Activated CD4-positive, alpha-beta memory T cell treated with anti-CD3 and anti-CD28 coated beads, Interleukin-2, amount 10 ng/mL, durations not matched to agents 7 days and 5 days (primary cell): ENCODE data around the gene KIRREL3. TPM values are rescaled to one million over a fixed set of nuclear protein-coding genes. Genes with fewer than 3 reads are reported as not detected.

Source experiments
- CTCF ChIA-PET: fragments of 350-600 bp; sonication (Branson Sonifier 250); formaldehyde crosslinking; loops from one replicate; lab custom pipeline; 2021; ENCODE audit warnings: antibody characterized with exemption, inconsistent platforms; lab: Charles Lee
- POLR2A ChIA-PET: fragments of 350-600 bp; sonication (Branson Sonifier 250); formaldehyde crosslinking; loops from one replicate; lab custom pipeline; 2021; ENCODE audit warnings: antibody characterized with exemption; lab: Charles Lee
- DNase-seq: peaks from one replicate; pipeline ENCODE4 v3.0.0-alpha.2; 2020
- H3K27ac Mint-ChIP-seq: one replicate; pipeline ENCODE4 v1.8.0; 2021; ENCODE audit warnings: mild to moderate bottlenecking, mixed read lengths
- H3K27me3 Mint-ChIP-seq: one replicate; pipeline ENCODE4 v1.8.0; 2021; ENCODE audit warnings: mixed read lengths
- H3K36me3 Mint-ChIP-seq: one replicate; pipeline ENCODE4 v1.8.0; 2021; ENCODE audit warnings: low read depth, mixed read lengths
- H3K4me1 Mint-ChIP-seq: one replicate; pipeline ENCODE4 v1.8.0; 2021; ENCODE audit warnings: mixed read lengths
- H3K4me3 Mint-ChIP-seq: one replicate; pipeline ENCODE4 v1.8.0; 2021; ENCODE audit warnings: mild to moderate bottlenecking, mixed read lengths
- H3K9me3 Mint-ChIP-seq: one replicate; pipeline ENCODE4 v1.8.0; 2021; ENCODE audit warnings: mixed read lengths
- total RNA-seq, 2 experiments: library from RNA; stranded (reverse); gene quantifications; one replicate each; pipeline ENCODE4 v1.2.3, GENCODE V29; 2021

Gene KIRREL3
- total RNA-seq, 2 experiments from 2014 or later: not detected

DNA sequence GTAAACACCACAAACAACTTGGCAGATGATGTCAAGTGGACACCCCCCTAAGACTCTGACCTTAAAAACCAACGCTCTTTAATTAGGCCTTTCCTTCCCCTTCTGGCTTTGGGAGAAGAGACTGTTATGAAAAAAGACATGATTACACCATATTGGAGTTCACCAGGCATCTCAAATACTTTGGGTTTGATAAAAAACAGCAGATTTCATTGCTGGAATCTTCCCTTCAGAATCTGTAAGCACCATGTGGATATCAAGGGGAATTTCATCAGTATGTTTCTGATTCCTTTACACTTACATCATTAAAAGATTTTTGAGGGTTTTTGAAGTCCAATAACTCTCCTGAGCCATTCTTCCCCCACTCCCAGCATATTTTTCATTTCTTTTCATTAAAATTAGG, 85.6 kb downstream of the KIRREL3 start:
- Mint-ChIP-seq H3K9me3 (peaks cover 3% of the 10 kb centered on the region), H3K4me3 (no peak overlapping the region), H3K27me3 (peaks cover 2% of the 10 kb centered on the region), H3K27ac (no peak overlapping the region), H3K36me3 (no peaks in the 10 kb centered on the region), H3K4me1 (no peaks in the 10 kb centered on the region)
- POLR2A ChIA-PET: no interaction called here
- DNase-seq: no peak
- CTCF ChIA-PET: no interaction called here

GRCh38 chr11:126914166-126914565, 86.4 kb downstream of the KIRREL3 start:
- Mint-ChIP-seq H3K36me3 (no peaks in the 10 kb centered on the region), H3K27ac (no peak overlapping the region), H3K9me3 (peaks cover 3% of the 10 kb centered on the region), H3K4me3 (no peak overlapping the region), H3K27me3 (peaks cover 2% of the 10 kb centered on the region), H3K4me1 (no peaks in the 10 kb centered on the region)
- CTCF ChIA-PET: no interaction called here
- POLR2A ChIA-PET: no interaction called here
- DNase-seq: no peak

- H3K4me1 Mint-ChIP-seq: no peaks in the 10 kb centered on the region
- no peak for DNase-seq
- H3K9me3 Mint-ChIP-seq: no peaks in the 10 kb centered on the region
- no peak overlapping the region for H3K4me3 Mint-ChIP-seq
- peaks cover 4% of the 10 kb centered on the region for H3K27me3 Mint-ChIP-seq
- H3K36me3 Mint-ChIP-seq: no peaks in the 10 kb centered on the region
- ChIA-PET POLR2A (no interaction called here), CTCF (no interaction called here)
- no peak overlapping the region for H3K27ac Mint-ChIP-seq
Observed at GRCh38 chr11:126904520-126904919, 96.0 kb downstream of the KIRREL3 start.

GRCh38 chr11:126901783-126902182, 98.8 kb downstream of the KIRREL3 start:
- no peak for DNase-seq
- H3K9me3 Mint-ChIP-seq: no peaks in the 10 kb centered on the region
- no peaks in the 10 kb centered on the region for H3K36me3 Mint-ChIP-seq
- H3K27ac Mint-ChIP-seq: no peak overlapping the region
- CTCF ChIA-PET: no interaction called here
- H3K27me3 Mint-ChIP-seq: peaks cover 4% of the 10 kb centered on the region
- POLR2A ChIA-PET: no interaction called here
- no peak overlapping the region for H3K4me3 Mint-ChIP-seq
- H3K4me1 Mint-ChIP-seq: no peaks in the 10 kb centered on the region

DNA sequence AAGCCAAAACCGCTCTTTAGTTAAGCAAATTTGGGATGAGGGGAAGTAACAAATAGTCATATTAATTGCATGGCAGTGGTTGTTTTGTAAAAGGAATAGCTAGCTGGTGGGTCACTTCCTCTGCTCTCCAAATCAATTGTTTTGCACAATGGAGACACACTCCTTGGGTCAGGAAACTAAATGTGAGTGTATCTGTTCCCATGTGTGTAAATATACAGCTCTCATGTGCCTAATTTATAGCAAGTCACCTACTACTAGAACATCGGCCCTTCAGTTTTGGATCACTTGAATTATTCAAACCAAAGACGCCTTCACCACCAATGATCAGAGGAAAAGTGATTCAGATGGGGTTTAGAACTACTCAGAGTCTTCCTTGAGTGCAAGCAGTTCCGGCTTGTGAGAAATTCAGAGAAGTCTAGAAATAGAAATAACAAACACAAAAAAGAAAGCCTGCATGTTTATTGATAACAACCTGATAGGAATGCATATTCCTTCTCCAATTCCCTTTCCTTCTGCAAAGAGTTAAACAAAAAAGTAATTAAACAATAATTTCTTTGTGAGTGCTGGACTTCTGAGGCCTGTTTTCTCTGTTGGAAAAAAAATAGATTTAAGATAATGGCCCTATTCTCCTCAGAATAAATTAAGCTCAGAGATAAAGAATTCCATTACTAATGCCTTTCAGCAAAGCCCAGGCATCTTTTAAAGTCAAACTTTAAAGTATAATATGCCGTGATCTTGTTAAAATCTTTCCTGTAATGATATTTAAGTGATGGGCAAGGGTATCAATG, 100.4 kb downstream of the KIRREL3 start:
- H3K27me3 Mint-ChIP-seq: peaks cover 4% of the 10 kb centered on the region
- CTCF ChIA-PET: no interaction called here
- no peak overlapping the region for H3K27ac Mint-ChIP-seq
- H3K4me1 Mint-ChIP-seq: no peaks in the 10 kb centered on the region
- H3K9me3 Mint-ChIP-seq: peaks cover 4% of the 10 kb centered on the region
- no peak overlapping the region for H3K4me3 Mint-ChIP-seq
- H3K36me3 Mint-ChIP-seq: no peaks in the 10 kb centered on the region
- POLR2A ChIA-PET: no interaction called here
- DNase-seq: no peak

GRCh38 chr11:126898802-126899201, 101.8 kb downstream of the KIRREL3 start:
- no peak overlapping the region for H3K4me3 Mint-ChIP-seq
- POLR2A ChIA-PET: no interaction called here

DNA sequence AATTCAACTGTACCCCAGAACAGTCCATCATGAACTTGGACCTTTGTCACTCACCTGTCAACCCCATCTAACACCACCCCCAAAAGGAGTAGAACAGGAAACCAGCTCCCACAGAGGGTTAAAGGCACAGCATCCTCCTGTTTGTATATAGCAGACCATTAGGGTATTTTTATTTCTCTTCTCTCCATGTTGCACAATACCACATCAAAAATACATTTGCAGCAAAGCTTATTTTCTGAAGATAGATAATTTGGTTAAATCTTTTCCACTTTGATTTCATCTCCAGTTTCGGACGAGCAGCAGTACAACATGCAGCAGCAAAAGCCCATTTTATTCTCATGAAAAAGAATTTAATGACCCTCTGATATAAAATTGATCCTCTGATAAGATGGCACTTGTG, 103.1 kb downstream of the KIRREL3 start:
- Mint-ChIP-seq H3K27ac (no peak overlapping the region), H3K4me1 (no peaks in the 10 kb centered on the region), H3K27me3 (no peaks in the 10 kb centered on the region), H3K4me3 (no peak overlapping the region), H3K9me3 (peaks cover 7% of the 10 kb centered on the region), H3K36me3 (no peaks in the 10 kb centered on the region)
- ChIA-PET POLR2A (no interaction called here), CTCF (no interaction called here)
- DNase-seq: no peak

More at GRCh38 chr11:126898802-126899201, 101.8 kb downstream of the KIRREL3 start:
- Mint-ChIP-seq H3K4me1 (no peaks in the 10 kb centered on the region), H3K27ac (no peak overlapping the region), H3K27me3 (peaks cover 4% of the 10 kb centered on the region), H3K36me3 (no peaks in the 10 kb centered on the region), H3K9me3 (peaks cover 4% of the 10 kb centered on the region)
- CTCF ChIA-PET: no interaction called here
- no peak for DNase-seq

GRCh38 chr11:126896025-126896424, 104.5 kb downstream of the KIRREL3 start:
- DNase-seq: no peak
- ChIA-PET POLR2A (no interaction called here), CTCF (no interaction called here)
- Mint-ChIP-seq H3K4me3 (no peak overlapping the region), H3K27me3 (no peaks in the 10 kb centered on the region), H3K4me1 (no peaks in the 10 kb centered on the region), H3K9me3 (peaks cover 7% of the 10 kb centered on the region), H3K36me3 (no peaks in the 10 kb centered on the region), H3K27ac (no peak overlapping the region)

DNA sequence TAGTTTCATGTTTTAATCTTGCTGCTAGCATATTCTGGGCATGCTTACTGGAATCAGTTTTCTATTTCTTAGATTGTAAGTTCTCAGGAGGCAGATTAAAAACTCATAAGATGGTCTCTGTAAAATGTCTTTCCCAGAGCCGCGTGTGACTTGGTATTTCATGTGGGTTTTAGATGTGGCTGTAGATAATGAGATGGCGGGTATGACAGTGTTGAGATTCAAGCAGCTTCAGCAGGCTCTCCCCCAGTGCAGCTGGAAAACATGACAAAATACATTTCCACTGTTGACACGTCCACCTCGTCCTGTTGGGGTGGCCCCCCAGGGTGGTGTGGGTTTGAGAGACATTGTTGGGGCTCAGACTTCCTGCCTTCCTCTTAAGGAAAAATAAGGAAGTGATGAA, 106.8 kb downstream of the KIRREL3 start:
- Mint-ChIP-seq H3K4me1 (no peaks in the 10 kb centered on the region), H3K27ac (no peak overlapping the region), H3K9me3 (peaks cover 7% of the 10 kb centered on the region), H3K27me3 (no peaks in the 10 kb centered on the region), H3K4me3 (no peak overlapping the region), H3K36me3 (no peaks in the 10 kb centered on the region)
- ChIA-PET CTCF (no interaction called here), POLR2A (no interaction called here)
- no peak for DNase-seq

DNA sequence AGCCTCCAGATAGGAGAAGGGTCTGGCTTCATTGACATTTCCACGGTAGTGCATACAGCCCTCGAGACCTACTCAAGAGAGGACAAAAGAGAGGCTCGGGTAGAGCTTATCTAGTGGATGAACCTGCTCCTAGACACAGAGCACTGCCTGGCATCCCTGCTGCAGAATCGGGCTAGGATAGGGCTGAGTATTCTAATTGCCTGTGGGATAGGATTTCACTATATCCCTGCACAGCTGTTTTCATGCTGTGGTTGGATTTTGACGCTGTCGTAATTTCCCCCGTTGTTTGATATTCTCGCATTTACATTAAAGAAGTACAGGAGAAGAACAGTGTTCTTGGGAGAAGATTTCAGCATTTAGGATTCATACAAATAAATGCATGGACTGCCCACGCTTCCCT, 107.8 kb downstream of the KIRREL3 start:
- POLR2A ChIA-PET: no interaction called here
- no peaks in the 10 kb centered on the region for H3K36me3 Mint-ChIP-seq
- no peak for DNase-seq
- peaks cover 7% of the 10 kb centered on the region for H3K9me3 Mint-ChIP-seq
- H3K4me1 Mint-ChIP-seq: no peaks in the 10 kb centered on the region
- H3K4me3 Mint-ChIP-seq: no peak overlapping the region
- no peaks in the 10 kb centered on the region for H3K27me3 Mint-ChIP-seq
- CTCF ChIA-PET: no interaction called here
- H3K27ac Mint-ChIP-seq: no peak overlapping the region

DNA sequence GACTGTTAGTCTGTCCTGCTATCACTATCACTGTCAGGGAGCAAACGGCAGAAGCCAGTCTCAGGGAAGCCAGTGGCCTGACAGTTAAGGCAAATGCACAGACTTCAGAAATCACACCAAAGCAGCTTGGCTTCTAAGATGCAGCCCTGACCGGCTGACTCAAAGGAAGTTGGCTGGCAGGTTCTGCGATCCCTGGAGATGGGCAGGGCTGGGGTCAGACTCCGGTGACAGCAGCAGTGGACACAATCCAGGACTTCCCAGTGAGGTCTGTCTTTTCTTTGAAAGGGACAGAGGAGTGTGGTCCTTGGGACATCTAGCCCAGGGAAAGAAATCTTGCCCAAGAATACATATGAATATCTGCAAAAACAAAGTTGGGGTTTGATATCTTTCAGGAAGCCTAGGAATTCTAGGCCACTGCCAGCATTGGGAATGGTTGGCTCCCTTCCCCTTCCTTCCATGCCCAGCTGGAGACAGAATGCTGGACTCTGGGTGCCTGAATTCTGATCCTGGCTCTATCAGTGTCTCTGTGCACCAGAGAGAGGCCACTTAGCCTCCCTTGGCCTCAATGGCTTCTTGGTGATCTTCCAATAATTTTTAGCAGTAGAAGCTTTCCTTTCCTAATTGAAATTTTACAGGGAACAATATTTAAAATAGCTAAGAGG, 108.9 kb downstream of the KIRREL3 start:
- Mint-ChIP-seq H3K36me3 (no peaks in the 10 kb centered on the region), H3K4me3 (no peak overlapping the region), H3K27ac (no peak overlapping the region), H3K27me3 (no peaks in the 10 kb centered on the region), H3K4me1 (no peaks in the 10 kb centered on the region), H3K9me3 (peaks cover 7% of the 10 kb centered on the region)
- POLR2A ChIA-PET: no interaction called here
- CTCF ChIA-PET: no interaction called here
- no peak for DNase-seq

GRCh38 chr11:126890561-126890960, 110.0 kb downstream of the KIRREL3 start:
- H3K36me3 Mint-ChIP-seq: no peaks in the 10 kb centered on the region
- no peak for DNase-seq
- no peak overlapping the region for H3K27ac Mint-ChIP-seq
- H3K4me3 Mint-ChIP-seq: no peak overlapping the region
- ChIA-PET POLR2A (no interaction called here), CTCF (no interaction called here)
- peaks cover 3% of the 10 kb centered on the region for H3K9me3 Mint-ChIP-seq
- no peaks in the 10 kb centered on the region for H3K27me3 Mint-ChIP-seq
- no peaks in the 10 kb centered on the region for H3K4me1 Mint-ChIP-seq

GRCh38 chr11:126888115-126888712, 112.4 kb downstream of the KIRREL3 start:
- DNase-seq: no peak
- H3K27me3 Mint-ChIP-seq: no peaks in the 10 kb centered on the region
- no peaks in the 10 kb centered on the region for H3K36me3 Mint-ChIP-seq
- no peak overlapping the region for H3K4me3 Mint-ChIP-seq
- ChIA-PET CTCF (no interaction called here), POLR2A (no interaction called here)
- no peaks in the 10 kb centered on the region for H3K9me3 Mint-ChIP-seq
- H3K27ac Mint-ChIP-seq: no peak overlapping the region
- H3K4me1 Mint-ChIP-seq: no peaks in the 10 kb centered on the region
